OCI-LY3 (cell line): ENCODE data around the gene NOS1AP.

ENCODE experiments used
- CTCF ChIP-seq: fragments of 200-600, 300-600 bp; sonication (generic); IDR thresholded peaks from 2 replicates; pipeline ENCODE4 v1.5.1; 2014; ENCODE audit warnings: antibody characterized with exemption, low read length, low read depth
- EZH2phosphoT487 ChIP-seq: fragments of 200-600 bp; shearing (Covaris generic); IDR thresholded peaks from 2 replicates; pipeline ENCODE4 v1.6.1; 2018; ENCODE audit warnings: antibody characterized with exemption, mixed run types, low read depth

DNA sequence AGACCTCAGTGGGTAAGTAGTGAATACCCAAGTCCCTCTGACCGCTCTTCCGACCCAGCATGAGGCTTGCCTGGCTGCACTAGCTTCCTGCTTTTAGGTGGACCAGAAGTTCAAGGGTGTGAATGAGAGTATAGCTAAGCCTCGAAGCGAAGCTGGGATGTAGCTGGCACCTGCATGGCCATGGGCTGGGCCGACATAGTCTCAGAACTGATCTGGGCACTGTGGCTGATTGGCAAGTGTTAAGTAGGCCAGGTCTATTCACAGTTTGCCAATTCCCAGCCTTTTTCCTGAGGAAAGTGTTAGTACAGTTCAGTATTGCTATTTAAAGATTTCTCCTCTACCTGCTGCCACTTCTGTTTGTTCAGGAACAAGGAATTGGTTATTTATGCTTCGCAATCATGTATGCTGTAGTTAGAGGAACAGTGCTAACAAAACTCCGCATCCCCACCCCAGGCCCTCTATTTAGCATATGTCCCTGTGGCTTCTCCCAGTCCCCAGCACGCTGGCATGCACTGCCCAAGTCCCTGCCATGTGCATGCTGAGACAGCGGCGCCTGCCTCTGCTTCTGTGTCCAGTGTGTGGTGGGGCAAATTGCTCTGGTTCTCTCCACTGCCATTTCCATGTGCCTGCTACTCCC is 290.9 kb downstream of the NOS1AP start:
- TF ChIP-seq CTCF: no peak
- no peak for TF ChIP-seq EZH2phosphoT487
